GM21447 (cell line): ENCODE data around the gene CDH4.

ENCODE experiments used
- ATAC-seq: cut with Tn5 transposase; IDR thresholded peaks from one replicate; pipeline ENCODE4 v1.9.1; 2021; ENCODE audit not compliant: unreplicated experiment

The CDH4 gene

DNA sequence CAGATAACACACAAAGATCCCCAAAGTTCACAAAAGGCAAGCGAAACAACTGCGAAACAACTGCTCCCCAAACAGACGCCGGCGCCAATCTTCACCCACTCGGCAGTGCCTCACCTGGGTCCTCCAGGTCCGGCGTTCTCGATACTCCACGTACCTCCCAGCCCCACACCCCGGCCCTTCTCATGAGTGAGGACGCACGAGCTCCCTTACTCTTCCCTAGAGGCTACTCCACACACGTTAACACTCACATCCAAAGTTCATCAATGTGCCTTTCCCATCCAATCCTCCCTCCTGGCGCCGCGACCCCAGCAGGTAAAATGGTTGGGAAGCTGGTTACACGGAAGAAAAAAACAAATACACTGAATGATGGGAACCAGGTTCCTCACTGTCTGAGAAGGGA, 736.6 kb downstream of the CDH4 start:
- no peak for ATAC-seq

DNA sequence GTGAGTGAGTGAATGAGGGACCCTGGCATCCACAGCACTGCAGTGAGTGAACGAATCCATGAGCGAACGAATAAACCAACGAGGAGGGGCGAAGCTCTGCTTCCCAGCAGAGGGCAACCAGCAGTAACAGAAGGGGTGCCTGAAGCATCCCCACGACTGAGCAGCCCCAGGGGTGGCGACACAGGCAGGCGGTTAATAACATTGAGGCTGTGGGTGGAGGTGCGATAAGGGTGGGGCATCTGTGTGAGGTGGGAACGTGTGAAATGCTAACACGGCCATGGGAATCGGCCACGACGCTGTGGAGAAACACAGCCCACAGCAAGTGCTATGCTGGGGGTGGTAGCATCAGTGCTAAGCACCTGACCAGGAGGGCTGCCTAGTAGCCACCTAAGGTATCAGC, 737.7 kb downstream of the CDH4 start:
- no peak for ATAC-seq
